HG03460 (cell line): ENCODE results near the gene TAF10.

Experiments
- ATAC-seq: cut with Tn5 transposase; IDR thresholded peaks from one replicate; pipeline ENCODE4 v1.9.1; 2021; ENCODE audit not compliant: unreplicated experiment

The TAF10 gene

GRCh38 chr11:6561288-6561687 is 50.7 kb downstream of the TAF10 start:
- ATAC-seq = no peak
